ENCODE results near the gene TRIM69. TPM values are rescaled to one million over a fixed set of nuclear protein-coding genes. Genes with fewer than 3 reads are reported as not detected.

Gene TRIM69
- total and polyA plus RNA-seq, 2 of the 4 experiments (the other 2 are of a cell fraction): 5.3 to 7.7 TPM

DNA sequence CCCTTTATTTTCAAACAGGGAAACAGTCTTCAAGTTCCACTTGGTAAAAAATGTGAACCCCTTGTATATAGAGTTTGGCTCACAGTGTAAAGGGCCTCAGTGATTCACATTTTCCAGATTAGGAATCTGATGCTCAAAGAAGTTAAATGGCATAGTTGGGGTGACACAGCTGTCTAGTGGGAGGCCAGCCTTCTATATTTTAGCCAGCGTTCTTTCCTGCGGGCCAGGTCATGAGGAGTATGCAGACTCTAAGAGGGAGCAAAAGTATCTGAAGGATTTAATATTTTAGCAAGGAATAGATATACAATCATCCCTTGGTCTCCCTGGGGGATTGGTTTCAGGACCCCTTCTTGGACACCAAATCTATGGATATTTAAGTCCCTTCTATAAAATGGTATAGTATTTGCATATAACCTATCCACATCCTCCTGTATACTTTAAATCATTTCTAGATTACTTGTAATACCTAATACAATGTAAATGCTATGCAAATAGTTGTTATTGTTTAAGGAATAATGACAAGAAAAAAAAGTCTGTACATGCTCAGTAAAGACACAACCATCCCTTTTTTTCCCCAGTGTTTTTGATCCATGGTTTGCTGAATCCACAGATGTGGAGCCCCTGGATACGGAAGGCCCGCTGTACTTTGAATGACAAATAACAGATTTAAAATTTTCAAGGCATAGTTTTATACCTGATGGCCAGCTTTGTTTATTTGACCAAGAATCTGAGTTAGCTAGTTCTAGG is 18.0 kb upstream of the TRIM69 start:
- Histone ChIP-seq H3K14ac (replicated peaks; ENCODE audit: low read depth, low read length) (no peak overlapping the region), H3K4me3 (ENCODE audit: insufficient read depth, low read depth, low read length) (no peak overlapping the region), H3K18ac (ENCODE audit: low read depth, low read length) (no peak overlapping the region), H3K9me1 (ENCODE audit: insufficient read depth, low read length) (no peaks in the 10 kb centered on the region), H3K9me3 (ENCODE audit: control insufficient read depth, insufficient read depth, low read length) (no peaks in the 10 kb centered on the region), H3K79me1 (ENCODE audit: low read depth in 1 of 2, low read length in 2 of 2) (peaks cover 20 to 32% of the 10 kb centered on the region in 2 experiments), H4K20me1 (ENCODE audit: insufficient read depth, low read length) (peaks cover 27% of the 10 kb centered on the region), H2BK20ac (ENCODE audit: low read depth, low read length) (no peak overlapping the region), H3K27ac (ENCODE audit: insufficient read depth, low read length) (no peak overlapping the region), H2AK5ac (ENCODE audit: low read depth, low read length) (no peak overlapping the region), H2AK9ac (replicated peaks; ENCODE audit: low read depth, low read length, poor library complexity) (no peak overlapping the region), H4K8ac (ENCODE audit: low read depth in 2 of 2, low read length in 2 of 2) (no peak overlapping the region), H4K5ac (ENCODE audit: low read depth, low read length) (no peak overlapping the region), H2BK15ac (ENCODE audit: low read depth, low read length) (no peak overlapping the region), H4K91ac (ENCODE audit: insufficient read depth, low read depth, low read length) (no peak overlapping the region), H2AFZ (replicated peaks; ENCODE audit: low read length, poor library complexity) (no peak overlapping the region), H3K27me3 (ENCODE audit: control insufficient read depth, insufficient read depth, low read length) (no peaks in the 10 kb centered on the region), H3K4me2 (ENCODE audit: low read depth, low read length) (no peak overlapping the region), H2BK5ac (ENCODE audit: low read depth, low read length, poor library complexity, severe bottlenecking) (no peak overlapping the region), H3K23ac (ENCODE audit: low read depth, low read length) (no peak overlapping the region), H3K36me3 (ENCODE audit: control insufficient read depth, insufficient read depth, low read length) (peaks cover 21% of the 10 kb centered on the region), H3K9ac (ENCODE audit: low read depth, low read length) (no peak overlapping the region), H3K4me1 (ENCODE audit: control insufficient read depth, insufficient read depth, low read length) (0 out of 2 replicates have a peak, but pooled peaks cover 2% of the 10 kb centered on the region), H3K56ac (ENCODE audit: extremely low read depth, insufficient read depth, low read length) (no peak overlapping the region), H3K4ac (ENCODE audit: low read depth, low read length) (no peak overlapping the region), H2BK120ac (ENCODE audit: low read depth, low read length) (no peak overlapping the region)
- TF ChIP-seq, protein P1, sequence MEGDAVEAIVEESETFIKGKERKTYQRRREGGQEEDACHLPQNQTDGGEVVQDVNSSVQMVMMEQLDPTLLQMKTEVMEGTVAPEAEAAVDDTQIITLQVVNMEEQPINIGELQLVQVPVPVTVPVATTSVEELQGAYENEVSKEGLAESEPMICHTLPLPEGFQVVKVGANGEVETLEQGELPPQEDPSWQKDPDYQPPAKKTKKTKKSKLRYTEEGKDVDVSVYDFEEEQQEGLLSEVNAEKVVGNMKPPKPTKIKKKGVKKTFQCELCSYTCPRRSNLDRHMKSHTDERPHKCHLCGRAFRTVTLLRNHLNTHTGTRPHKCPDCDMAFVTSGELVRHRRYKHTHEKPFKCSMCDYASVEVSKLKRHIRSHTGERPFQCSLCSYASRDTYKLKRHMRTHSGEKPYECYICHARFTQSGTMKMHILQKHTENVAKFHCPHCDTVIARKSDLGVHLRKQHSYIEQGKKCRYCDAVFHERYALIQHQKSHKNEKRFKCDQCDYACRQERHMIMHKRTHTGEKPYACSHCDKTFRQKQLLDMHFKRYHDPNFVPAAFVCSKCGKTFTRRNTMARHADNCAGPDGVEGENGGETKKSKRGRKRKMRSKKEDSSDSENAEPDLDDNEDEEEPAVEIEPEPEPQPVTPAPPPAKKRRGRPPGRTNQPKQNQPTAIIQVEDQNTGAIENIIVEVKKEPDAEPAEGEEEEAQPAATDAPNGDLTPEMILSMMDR (conservative IDR thresholded peaks at IDR 0.05; ENCODE audit: low read depth, low read length): no peak
- DNase-seq (no peak), ATAC-seq (ENCODE audit: low read depth) (no peak)
- in situ Hi-C loops (cut with MboI; ENCODE audit: low sequenced_read_pairs) (no loop called here), dilution Hi-C loops (cut with HindIII; ENCODE audit: low sequenced_read_pairs, unreplicated experiment) (no loop called here), intact Hi-C loops (cut with micrococcal nuclease) (no loop called here)
- CTCF ChIA-PET: interaction anchor here (1.4 kb wide), 1 partner anchor 17 kb away, joined by 3 read pairs; the partner anchor contains the start of gene TRIM69
- no CpG with 5 or more reads among the region's 4 CpGs for WGBS, 2 experiments (ENCODE audit: extremely low coverage in 2 of 2, insufficient read length in 1 of 2)
- BruUV-seq (replicated peaks): no TSS peak
- POLR2A ChIA-PET (ENCODE audit: unreplicated experiment): no interaction called here

Measured in IMR-90 (cell line).